Measurements from ENCODE around the gene CTCF. TPM values are rescaled to one million over a fixed set of nuclear protein-coding genes. Genes with fewer than 3 reads are reported as not detected.
A peak's percentile ranks its signal among the peaks of the same experiment; 100 is the strongest.
"Not testable (repeated sequence)": the region's sequence is repeated elsewhere in the genome, so short reads cannot be mapped to it uniquely, and the experiment has no call there.

CTCF gene
- total RNA-seq, 2 donors from 2014 or later = 37.0 to 47.3 TPM

DNA sequence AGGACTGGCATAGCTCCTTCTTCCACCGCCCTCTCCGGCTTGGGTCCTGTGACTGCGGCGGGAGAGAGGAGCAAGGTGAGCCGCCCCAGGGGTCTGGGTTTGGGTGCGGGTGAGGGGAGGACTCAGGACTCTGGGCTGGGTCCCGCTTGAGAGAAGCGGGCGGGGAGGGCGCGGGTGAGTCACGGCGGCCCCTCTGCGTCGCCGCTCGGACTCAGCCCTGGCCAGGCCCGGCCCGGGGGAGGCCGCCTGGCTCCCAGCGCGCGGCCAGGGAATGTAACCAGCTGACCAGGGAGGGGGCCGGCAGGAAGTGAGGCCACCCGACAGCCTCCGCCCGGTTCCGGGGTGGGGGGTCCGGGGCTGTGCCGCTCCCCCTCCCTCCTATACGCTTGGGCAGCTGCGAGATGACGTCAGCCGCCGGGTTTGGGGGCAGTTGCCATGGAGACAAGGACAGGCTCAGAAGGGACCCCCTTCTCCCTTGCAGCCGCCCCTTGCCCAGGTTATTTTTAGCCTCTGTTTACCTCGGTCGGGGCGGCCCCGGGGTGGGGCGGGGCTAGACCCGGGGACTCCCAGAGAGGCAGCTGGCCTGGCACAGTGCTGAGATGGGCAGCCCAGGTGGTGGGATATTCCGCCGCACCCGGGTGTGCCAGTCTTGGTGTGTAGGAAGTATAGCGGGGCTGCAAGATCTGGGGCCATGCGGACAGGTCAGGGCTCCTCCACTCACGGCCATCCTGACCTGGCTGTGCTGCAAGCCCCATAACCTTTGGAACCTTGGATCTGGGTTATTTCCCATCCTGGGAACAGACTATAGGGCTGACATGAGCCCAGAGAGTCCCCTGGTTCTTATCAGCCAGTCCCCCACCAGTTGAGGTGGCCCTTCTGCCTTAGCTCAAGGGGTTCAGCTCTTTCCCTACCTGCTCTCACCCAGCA is 32.0 kb upstream of the CTCF start:
- peak overlapping the region; percentile 62 for H3K4me3 ChIP-seq
- peaks cover 5% of the 10 kb centered on the region for H3K27me3 ChIP-seq
- H3K4me1 ChIP-seq = peaks cover 14% of the 10 kb centered on the region
- DNase-seq = peak; percentile 59
- peak overlapping the region; percentile 72 for H3K27ac ChIP-seq
- H3K9ac ChIP-seq (ENCODE audit: low read depth in 2 of 2, low read length in 2 of 2) = peak overlapping the region; percentile 83 to 92
- TF ChIP-seq, protein P1, sequence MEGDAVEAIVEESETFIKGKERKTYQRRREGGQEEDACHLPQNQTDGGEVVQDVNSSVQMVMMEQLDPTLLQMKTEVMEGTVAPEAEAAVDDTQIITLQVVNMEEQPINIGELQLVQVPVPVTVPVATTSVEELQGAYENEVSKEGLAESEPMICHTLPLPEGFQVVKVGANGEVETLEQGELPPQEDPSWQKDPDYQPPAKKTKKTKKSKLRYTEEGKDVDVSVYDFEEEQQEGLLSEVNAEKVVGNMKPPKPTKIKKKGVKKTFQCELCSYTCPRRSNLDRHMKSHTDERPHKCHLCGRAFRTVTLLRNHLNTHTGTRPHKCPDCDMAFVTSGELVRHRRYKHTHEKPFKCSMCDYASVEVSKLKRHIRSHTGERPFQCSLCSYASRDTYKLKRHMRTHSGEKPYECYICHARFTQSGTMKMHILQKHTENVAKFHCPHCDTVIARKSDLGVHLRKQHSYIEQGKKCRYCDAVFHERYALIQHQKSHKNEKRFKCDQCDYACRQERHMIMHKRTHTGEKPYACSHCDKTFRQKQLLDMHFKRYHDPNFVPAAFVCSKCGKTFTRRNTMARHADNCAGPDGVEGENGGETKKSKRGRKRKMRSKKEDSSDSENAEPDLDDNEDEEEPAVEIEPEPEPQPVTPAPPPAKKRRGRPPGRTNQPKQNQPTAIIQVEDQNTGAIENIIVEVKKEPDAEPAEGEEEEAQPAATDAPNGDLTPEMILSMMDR (IDR thresholded peaks at IDR 0.05) = no peak
- intact Hi-C loops (cut with DNase I) = no loop called here
- H3K36me3 ChIP-seq = no peaks in the 10 kb centered on the region
- H3K9me3 ChIP-seq = no peaks in the 10 kb centered on the region

DNA sequence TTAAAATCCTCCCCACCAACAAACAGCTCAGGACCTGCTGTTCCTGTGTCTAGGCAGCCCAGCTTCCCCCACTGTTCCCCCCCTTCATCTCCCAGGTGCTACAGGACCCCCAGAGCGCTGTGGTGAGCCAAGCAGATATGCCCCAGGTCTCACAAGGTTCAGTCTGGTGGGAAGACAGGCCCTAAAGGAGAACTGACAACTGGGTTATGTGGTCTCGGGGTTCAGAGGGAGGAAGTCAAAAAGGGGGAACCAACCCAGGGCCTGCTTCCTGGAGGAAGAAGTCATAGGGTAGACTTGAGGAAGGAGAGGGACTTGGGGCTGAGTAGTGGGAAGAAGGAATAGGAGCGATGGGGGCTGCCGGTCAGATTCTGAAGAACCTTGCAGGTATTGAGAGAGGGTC is 31.1 kb upstream of the CTCF start:
- TF ChIP-seq, protein P1 (IDR thresholded peaks at IDR 0.05) = no peak
- Histone ChIP-seq H3K4me3 (no peak overlapping the region), H3K27ac (peak overlapping the region; percentile 72), H3K27me3 (peaks cover 6% of the 10 kb centered on the region), H3K4me1 (peaks cover 14% of the 10 kb centered on the region), H3K36me3 (no peaks in the 10 kb centered on the region), H3K9ac (ENCODE audit: low read depth in 2 of 2, low read length in 2 of 2) (peak overlapping the region; percentile 83 to 92), H3K9me3 (no peaks in the 10 kb centered on the region)
- no peak for DNase-seq
- intact Hi-C loops (cut with DNase I) = no loop called here

DNA sequence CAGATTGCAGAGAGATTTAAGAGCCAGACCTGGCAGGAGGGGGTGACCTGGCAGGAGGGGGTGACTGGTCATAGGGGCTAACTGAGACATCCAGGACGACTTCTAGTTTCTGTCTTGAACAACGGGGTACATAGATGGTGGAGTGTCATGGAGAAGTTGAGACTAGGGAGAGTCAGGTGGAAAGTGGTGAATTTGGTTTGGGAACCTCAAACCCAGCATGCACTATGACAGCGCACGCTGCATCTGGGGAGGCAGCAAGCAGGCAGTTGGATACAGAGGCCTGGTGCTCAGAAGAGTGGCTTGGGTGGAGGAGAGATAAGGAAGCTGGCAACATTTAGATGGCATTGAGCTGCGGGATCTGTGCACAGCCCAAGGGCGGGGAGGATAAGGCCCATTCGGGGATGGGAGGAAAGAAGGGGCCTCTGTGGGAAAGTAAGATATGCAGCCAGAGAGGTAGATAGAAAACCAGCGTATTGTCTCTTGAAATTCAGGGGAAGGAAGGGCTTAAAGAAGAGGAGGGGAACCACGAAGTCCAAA is 29.2 kb upstream of the CTCF start:
- peaks cover 24% of the 10 kb centered on the region for H3K27me3 ChIP-seq
- no peak overlapping the region for H3K27ac ChIP-seq
- intact Hi-C loops (cut with DNase I) = no loop called here
- peaks cover 14% of the 10 kb centered on the region for H3K4me1 ChIP-seq
- H3K36me3 ChIP-seq = no peaks in the 10 kb centered on the region
- H3K9me3 ChIP-seq = no peaks in the 10 kb centered on the region
- H3K4me3 ChIP-seq = no peak overlapping the region
- no peak for DNase-seq
- H3K9ac ChIP-seq (ENCODE audit: low read depth in 2 of 2, low read length in 2 of 2) = no peak overlapping the region
- TF ChIP-seq, protein P1 (IDR thresholded peaks at IDR 0.05) = no peak

DNA sequence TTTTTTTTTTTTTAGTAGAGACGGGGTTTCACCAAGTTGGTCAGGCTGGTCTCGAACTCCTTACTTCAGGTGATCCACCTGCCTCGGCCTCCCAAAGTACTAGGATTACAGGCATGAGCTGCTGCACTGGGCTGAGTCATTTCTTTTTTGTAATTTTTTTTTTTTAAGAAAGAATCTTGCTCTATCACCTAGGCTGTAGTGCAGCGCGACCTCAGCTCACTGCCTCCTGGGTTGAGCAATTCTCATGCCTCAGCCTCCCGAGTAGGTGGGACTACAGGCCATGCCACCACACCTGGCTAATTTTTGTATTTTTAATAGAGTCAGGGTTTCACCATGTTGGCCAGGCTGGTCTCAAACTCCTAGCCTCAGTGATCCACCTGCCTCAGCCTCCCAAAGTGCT is 28.3 kb upstream of the CTCF start:
- Histone ChIP-seq H3K27me3 (peaks cover 25% of the 10 kb centered on the region), H3K4me1 (peaks cover 19% of the 10 kb centered on the region)
- H3K4me3 ChIP-seq; H3K36me3 ChIP-seq; H3K9ac ChIP-seq (ENCODE audit: low read depth in 2 of 2, low read length in 2 of 2); H3K27ac ChIP-seq; DNase-seq; H3K9me3 ChIP-seq; intact Hi-C loops (cut with DNase I): not testable (repeated sequence)

DNA sequence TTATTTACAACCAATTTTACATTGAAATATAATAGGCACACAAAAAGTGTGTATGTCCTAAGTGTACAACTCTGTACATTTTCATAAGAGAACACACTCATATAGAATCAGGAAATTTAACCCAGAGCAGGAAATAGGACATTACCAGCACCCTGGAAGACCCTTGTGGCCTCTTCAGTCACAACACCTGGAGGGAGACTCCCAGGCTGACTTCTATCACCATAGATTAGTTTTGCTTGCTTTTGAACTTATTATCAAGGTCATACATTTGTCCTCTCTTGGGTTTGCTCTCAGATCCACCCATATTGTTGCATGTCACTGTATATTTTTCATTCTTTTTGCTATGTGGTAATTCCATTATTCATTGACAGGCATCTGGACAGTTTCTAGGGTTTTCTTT is 27.9 kb upstream of the CTCF start:
- H3K4me3 ChIP-seq = no peak overlapping the region
- H3K9ac ChIP-seq (ENCODE audit: low read depth in 2 of 2, low read length in 2 of 2) = no peak overlapping the region
- H3K27me3 ChIP-seq = peaks cover 25% of the 10 kb centered on the region
- TF ChIP-seq, protein P1 (IDR thresholded peaks at IDR 0.05) = no peak
- peaks cover 19% of the 10 kb centered on the region for H3K4me1 ChIP-seq
- intact Hi-C loops (cut with DNase I) = no loop called here
- no peaks in the 10 kb centered on the region for H3K9me3 ChIP-seq
- no peaks in the 10 kb centered on the region for H3K36me3 ChIP-seq
- no peak for DNase-seq
- no peak overlapping the region for H3K27ac ChIP-seq

DNA sequence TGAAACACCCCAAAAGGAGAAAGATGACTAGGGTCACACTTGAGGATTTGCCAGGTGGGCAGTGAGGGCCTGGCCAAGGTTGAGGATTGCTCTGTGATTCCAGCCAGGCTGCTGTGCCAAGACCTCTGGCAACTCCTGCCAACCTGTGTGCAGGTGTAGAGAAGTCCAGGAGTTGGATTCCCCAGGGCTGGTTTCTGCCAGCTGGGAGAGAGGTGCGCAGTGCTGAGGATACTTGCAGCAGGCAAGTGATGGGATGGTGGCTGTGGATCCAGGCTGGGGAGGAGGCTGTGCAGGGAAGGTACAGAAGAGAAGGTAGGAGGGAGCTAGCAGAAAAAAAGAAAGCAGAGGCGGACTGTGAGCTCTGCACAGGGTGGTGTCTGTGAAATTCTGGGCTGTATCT is 27.1 kb upstream of the CTCF start:
- intact Hi-C loops (cut with DNase I) = no loop called here
- Histone ChIP-seq H3K27me3 (peaks cover 25% of the 10 kb centered on the region), H3K4me1 (peaks cover 11% of the 10 kb centered on the region), H3K36me3 (no peaks in the 10 kb centered on the region), H3K9ac (ENCODE audit: low read depth in 2 of 2, low read length in 2 of 2) (no peak overlapping the region), H3K4me3 (no peak overlapping the region), H3K27ac (no peak overlapping the region), H3K9me3 (no peaks in the 10 kb centered on the region)
- TF ChIP-seq, protein P1 (IDR thresholded peaks at IDR 0.05) = no peak
- DNase-seq = no peak
